GM21717 (cell line): ENCODE measurements around the gene ADAT3.

ENCODE experiments used
- ATAC-seq: cut with Tn5 transposase; IDR thresholded peaks from one replicate; pipeline ENCODE4 v1.9.1; 2021; ENCODE audit warnings: mild to moderate bottlenecking, moderate library complexity; ENCODE audit not compliant: unreplicated experiment

Gene ADAT3

DNA sequence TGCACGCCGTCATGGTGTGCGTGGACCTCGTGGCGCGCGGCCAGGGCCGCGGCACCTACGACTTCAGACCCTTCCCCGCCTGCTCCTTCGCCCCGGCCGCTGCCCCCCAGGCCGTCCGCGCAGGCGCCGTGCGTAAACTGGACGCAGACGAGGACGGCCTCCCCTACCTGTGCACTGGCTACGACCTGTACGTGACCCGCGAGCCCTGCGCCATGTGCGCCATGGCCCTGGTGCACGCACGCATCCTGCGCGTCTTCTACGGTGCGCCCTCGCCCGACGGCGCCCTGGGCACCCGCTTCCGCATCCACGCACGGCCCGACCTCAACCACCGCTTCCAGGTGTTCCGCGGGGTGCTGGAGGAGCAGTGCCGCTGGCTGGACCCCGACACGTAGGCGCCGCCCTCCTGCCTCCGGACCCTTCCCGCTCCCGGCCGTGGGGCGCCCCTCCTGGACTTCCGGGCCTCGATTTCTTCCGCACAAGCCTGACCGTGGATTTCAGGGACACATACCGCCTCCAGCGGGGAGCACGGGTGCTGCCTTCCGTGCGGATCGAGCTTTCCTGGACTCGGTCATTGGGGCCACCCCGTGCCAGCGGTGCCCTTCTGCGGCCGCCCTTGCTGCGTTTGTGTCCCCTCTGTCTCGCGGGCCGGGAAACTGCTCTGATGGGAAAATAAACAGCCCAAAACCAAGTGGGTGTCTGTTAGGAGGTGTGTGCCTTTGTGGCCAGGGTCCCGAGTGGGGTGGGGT lies 7.7 kb downstream of the ADAT3 start:
- ATAC-seq: no peak

DNA sequence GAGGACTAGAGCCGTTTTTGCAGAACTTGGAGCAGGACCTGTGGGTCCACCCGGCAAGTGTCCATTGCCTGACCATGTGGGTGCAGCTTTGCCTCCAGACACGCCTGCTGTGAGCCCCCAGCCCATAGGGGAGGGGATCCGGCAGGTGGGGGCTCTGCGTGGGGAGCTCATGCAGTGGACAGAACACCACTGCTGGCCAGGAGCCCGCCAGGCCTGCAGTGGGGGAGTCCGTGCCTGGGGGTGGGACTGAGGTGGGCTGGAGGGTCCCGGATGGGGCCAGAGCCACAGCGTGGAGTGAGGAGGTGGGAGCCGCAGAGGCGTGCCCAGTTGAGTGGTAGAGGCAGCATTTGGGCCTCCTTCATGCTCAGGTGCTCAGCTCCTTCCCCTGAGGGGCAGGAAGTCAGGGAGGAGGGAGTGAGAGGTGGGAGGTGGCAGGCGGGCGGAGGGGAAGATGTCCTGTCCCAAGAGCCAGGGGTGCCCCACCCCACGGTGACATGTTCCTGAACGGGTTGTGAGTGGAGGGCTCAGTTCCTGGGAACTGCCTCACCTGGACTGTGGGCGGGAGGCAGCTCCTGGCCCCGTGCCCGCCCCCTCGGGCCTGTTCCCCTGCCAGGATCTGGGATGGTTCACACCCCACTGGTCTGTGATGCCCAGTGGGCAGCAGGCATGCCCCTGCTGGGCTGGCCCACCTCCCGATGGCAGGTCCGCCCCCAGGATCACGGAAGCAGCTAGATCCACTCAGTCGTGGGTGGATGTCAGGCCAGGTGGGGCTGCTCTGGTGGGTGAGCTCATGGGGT lies 8.8 kb downstream of the ADAT3 start:
- no peak for ATAC-seq

DNA sequence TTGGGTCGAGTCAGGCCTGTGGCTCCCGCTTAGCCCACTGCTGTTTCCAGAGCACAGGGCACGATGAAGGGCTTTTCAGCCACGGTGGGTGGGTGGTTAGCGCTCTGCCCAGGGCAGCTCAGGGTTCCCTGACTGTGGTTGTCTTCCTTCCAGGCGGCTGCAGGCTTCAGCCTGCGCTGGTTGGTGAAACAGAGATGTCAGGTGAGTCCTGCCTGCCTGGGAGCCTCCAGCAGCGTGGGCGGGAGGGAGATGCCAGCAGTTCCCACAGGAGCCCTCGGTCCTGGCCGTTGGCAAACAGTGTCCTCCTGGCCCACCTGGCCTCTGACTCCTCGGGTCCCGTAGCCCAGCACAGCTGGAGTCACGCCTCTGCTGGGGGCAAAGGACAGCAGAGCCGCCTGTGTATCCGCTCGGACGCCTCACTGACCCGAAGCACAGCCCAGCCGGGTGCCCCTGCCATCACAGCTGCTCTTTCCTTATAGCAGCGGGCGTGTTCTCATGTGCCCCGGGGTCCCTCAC lies 9.7 kb downstream of the ADAT3 start:
- ATAC-seq: no peak

DNA sequence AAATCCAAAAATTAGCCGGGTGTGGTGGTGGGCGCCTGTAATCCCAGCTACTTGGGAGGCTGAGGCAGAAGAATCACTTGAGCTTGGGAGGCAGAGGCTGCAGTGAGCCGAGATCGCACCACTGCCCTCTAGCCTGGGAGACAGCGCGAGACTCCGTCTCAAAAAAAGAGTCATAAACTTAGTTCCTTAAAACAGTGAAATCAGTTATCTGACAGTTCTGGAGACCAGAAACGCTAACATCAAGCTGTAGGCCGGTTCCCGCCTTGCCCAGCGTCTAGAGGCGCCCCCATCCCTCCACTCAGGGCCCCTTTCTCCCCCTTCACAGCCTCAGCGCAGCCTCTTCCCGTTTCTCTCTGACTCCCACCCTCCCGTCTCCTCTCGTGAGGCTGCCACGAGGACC lies 11.9 kb downstream of the ADAT3 start:
- no peak for ATAC-seq

DNA sequence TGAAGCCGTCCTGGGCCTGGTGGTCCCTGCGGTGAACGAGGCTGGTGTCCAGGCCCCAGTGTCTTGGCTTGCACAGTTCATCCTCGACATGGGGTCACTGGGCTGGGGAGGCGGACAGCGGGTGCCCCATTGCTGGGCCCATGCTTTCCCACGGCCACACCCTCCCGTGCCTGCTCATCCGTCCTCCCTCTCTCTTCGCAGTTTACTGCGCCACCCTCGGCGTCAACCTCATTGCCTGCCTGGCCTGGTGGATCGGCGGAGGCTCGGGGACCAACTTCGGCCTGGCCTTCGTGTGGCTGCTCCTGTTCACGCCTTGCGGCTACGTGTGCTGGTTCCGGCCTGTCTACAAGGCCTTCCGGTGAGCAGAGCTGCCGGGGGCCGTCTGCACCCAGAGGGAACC lies 12.7 kb downstream of the ADAT3 start:
- no peak for ATAC-seq

DNA sequence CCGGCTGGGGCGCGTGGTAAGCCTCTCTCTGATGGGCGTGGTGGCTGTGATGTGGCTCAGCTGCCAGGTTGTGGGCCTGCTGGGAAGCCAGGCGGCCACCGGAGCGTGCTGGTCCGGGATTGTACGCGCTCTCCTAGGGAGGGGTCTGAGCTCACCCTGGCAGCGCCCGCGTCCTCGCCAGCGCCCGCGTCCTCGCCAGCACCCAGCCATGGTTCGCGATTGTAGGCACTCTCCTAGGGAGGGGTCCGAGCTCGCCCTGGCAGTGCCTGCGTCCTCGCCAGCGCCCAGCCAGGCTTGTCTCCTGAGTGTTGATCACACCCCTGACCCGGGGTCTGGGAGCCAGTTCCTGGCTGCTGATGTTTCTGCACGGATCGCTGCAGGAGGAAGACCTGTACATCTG lies 13.8 kb downstream of the ADAT3 start:
- no peak for ATAC-seq

DNA sequence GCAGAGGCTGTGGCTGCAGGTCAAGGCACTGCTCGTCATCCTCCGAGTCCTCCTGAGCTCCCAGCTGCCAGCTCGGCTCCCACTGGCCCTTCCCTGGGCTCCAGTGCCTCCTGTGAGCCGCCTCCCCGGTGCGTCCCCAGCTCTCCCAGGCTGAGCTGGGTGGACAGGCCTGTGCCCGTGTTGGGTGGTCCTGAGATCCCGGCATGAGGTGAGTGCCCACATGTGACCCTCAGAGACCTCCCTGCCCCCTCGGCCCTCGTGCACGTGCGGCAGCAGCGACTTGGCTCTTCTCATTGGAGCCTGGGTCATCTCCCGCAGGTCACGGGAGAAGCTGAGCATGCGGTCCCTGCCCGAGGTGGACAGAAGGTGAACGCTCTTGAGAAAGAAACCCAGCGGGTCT lies 15.4 kb downstream of the ADAT3 start:
- no peak for ATAC-seq

DNA sequence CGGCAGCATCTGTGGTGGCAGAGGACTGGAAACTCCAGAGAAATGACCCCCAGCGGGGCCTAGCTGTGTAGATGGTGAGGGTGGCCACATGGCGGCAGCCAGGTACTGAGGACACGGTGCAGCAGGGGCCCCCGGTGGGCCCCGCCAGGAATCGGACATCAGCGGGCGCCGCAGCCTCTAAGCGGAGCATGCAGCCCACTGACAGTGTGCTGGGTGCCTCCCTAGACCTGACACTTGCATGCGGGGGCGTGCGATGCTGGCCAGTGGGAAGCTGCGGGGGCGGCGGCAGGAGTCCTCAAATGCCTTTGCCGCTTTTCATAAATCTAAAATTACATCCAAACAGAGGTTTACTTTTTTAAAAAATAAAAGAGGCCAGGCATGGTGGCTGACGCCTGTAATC lies 16.1 kb downstream of the ADAT3 start:
- no peak for ATAC-seq

DNA sequence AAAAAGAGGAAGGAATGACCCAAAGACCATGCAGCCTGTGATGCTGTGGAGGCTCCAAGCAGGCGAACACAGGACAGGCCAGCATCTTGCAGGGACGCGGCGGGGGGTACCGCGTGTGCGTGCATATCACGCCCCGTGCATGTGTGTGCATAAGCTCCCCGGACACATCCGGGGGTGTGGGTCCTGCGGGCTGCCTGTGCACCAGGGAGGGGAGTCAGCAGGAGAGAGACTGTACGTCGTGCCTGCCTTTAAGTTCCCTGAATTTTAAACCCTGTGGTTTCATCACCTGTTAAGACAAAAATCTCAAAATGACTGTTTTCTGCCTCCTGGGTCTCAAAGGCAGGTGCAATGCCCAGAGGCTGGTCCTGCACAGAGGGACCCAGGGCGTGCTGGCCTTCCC lies 16.6 kb downstream of the ADAT3 start:
- no peak for ATAC-seq

DNA sequence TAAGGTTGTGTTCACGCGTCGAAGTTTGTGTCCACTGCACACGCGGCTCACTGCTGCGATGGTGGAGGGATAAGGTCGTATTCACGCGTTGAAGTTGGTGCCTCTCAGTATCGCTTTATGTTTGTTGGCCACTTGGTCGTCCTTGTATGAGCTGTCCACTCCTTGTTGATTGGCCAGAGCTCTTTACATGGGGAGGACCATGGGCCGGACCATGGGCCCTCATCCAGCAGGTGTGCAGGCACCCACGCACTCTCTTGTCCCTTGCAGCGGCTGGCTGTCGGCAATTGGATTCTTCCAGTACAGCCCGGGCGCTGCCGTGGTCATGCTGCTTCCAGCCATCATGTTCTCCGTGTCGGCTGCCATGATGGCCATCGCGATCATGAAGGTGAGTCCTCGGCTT lies 17.6 kb downstream of the ADAT3 start:
- no peak for ATAC-seq

DNA sequence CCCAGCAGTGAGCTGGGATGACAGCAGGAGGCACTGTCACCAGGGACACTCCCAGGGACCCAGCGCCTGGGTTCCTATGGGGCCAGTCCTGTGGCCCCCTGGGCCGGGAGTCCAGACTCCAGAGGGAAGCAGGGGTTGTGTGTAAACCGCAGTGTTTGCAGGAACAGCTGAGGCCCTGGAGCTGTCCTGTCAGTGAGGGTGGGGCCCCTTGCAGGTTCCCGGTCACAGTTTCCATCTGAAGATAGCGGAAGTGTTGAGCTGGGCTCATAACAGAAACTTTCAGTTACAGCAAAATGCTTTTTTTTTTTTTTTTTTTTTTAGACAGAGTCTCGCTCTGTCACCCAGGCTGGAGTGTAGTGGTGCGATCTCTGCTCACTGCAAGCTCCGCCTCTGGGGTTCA lies 18.1 kb downstream of the ADAT3 start:
- ATAC-seq: no peak

DNA sequence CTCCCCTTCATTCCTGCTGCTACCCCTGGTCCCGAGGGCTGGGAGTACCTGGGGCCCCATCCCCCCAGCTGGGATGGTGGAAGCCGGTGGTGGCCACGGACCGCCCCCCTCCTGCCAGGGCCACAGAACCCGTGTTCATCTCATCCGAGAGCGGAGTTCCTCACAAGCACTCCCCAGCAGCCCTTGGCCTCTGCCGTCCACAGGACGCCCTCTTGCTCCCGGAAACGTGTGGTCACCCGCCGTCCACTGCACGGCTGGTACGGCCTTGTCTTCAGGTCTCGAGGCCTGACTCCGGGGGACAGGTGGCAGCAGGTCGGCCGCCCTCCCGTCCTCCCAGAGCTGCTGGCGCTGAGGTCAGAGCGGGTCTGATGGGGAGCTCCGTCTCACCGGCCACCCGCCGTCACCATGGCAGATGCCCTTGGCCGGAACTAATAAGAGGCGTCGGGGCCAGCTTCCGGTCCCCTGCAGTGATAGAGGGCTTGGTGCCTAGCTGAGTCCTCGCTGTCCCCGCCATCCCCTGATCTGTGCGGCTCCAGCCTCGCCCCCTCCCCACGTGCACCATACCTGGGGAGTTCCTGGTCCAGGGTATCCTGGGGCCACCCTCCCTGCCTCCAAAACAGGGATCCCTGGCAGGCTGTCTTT lies 19.2 kb downstream of the ADAT3 start:
- no peak for ATAC-seq

DNA sequence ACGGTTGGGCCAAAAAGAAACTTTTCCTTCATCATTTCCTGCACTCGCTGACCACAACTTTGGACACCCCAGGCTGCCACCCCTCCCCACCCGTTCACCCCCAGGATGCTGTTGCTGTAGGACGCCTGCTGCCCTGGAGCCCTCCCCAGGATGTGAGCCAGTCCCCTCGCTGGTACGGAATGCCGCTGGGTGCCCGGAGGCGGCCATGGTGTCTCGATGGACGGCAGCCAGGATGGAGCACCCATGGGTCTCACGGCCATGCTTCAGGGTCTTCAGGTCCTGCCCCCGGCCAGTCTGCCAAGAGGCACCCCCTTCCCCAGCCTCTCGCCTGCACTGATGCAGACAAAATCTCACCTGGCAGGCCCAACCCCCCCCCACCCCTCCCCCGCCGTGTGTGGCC lies 20.3 kb downstream of the ADAT3 start:
- ATAC-seq: no peak

DNA sequence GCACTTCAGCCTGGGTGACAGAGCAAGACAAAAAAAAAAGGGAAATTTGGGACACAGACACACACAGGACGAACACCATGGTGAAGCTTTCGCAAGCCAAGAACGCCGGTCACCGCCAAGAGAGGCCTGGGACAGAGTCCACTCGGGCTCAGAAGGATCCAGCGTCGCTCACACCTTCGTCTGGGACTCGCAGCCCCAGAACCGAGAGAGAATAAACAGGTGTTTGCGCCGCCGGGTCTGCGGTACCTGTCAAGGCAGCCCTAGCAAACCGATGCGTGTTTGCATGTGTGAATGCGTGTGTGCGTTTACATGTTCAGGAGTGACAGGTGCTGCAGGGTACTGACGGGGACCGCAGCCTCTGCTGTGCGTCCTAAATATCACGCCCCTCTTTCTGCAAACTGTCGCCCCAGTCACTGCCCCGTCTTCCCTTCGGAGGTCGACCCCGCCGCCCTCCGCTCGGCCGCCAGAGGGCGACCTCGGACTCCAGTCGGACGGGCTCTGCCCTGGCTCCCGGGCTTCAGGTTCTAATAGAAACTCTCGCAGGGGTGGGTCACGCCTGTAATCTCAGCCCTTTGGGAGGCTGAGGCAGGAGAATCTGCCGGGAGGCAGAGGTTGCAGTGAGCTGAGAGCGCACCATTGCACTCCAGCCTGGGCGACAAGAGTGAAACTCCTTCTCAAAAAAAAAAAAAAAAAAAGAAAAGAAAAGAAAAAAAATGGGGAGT lies 24.0 kb downstream of the ADAT3 start:
- ATAC-seq: no peak

DNA sequence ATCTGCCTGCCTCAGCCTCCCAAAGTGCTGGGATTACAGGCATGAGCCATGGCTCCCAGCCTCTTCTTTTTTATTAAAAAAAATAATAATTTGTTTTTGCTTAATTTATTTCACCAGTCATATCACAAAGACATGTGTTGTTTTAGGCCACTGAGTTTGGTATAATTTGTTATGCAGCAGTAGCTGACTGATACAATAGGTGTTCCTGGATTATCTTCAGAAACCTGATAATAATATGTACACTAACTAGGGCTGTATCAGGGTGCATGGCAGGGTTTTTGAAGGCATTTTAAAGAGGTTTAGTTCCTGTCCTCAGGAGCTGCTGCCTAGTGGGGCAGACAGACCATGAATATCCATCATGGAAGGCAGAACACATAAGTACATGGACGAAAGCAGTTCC lies 26.2 kb downstream of the ADAT3 start:
- no peak for ATAC-seq

DNA sequence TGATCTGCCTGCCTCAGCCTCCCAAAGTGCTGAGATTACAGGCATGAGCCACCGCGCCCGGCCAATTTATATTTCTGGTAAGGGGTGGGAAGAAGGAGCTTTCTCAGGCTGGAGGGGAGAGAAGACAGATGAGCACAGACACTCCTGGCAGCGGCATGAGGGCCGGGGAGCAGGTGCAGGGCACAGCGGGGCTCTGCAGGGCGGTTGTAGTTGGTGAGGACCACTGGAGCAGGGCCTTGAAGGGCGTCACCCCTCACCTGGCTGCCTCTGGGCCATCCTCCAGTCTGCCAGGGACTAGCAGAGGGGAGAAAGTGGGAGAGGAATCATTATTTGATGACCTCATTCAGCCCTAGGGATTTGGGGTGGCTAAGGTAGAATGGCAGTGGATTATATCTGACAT lies 27.2 kb downstream of the ADAT3 start:
- no peak for ATAC-seq

DNA sequence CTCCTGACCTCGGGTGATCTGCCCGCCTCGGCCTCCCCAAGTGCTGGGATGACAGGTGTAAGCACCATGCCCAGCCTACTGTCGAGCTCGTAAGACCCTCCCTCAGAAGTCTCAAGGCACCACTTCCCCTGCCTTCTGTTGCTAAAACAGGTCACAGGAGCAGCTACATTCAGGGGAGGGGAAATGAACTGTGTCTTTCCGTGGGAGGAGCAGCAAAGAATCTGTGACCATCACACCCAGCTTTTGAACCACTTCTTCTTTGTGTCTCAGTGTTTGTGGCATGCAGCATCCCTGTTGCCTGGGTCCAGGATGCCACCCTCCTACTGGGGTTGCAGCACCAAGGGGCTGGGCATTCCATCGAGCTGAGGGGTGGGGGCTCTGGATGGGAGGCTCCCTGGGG lies 28.0 kb downstream of the ADAT3 start:
- ATAC-seq: no peak

DNA sequence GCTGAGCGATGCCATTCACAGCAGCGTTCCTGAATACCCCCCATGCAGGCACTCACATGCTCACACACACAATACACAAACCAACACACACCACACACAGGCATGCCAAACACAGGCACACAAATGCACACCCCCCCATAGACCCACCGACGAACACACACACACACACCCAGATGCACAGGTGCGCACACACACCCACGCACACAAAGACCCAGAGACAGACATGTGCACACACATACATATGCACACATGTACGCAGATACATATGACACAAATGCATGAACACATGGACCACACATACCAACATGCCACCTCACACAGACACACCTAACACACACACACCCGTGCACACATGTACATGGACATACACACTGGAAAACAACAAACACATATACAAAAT lies 28.7 kb downstream of the ADAT3 start:
- ATAC-seq: no peak

DNA sequence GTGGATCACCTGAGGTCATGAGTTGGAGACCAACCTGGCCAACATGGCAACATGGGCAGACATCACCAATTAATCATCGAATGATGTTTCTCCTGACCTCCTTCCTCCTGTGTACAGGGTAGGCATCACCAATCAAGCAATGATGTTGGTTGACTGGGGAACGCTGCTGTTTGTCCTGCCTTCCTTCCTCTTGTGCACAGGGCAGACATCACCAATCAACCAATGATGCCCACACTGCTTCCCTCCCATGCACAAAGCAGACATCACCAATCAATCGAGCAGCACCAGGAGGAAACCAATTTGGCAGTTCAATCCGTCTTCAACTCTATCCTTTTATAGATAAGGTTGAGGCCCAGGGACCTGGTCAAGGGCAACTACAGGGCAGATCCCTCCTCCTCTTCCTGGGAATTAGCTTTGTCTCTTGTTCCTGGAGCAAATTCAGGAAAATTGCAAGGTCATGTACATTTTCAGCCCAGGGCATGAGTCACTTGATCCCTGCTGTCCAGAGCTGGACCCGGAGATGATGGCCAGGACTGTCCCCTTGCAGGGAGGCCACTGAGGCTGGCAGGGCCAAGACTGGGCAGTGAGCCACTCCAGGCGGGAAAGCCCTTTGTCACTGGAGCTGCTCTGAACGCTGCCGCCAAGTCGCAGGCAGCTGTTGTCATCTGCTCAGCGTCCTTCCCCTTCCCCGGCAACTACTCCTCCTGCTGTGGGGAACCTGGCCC lies 30.4 kb downstream of the ADAT3 start:
- ATAC-seq: no peak

DNA sequence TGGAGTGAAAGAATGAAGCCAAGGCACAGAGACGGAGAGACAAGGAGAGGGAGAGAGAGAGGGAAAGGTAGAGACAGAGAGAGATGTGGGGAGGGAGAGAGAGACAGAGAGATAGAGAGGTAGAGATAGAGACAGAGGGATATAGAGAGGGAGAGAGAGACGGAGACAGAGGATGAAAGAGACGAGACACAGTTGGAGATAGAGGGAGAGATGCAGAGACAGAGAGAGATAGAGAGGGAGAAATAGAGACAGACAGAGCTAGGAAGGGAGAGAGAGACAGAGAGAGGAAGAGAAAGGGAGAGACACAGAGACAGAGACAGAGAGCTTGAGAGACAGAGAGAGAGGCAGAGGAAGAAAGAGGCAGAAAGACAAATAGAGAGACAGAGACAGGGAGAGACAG lies 31.2 kb downstream of the ADAT3 start:
- no peak for ATAC-seq
